GM20000 (cell line): ENCODE results near the gene CBX6.
A peak's percentile ranks its signal among the peaks of the same experiment; 100 is the strongest.

Experiments used
- DNase-seq: peaks from one replicate; pipeline ENCODE4 v3.0.0; 2012; ENCODE audit warnings: low spot score
- TF ChIP-seq, protein P1 (sequence below): IDR thresholded peaks from 2 replicates; pipeline ENCODE4 v1.5.1; 2012; ENCODE audit warnings: mild to moderate bottlenecking, control low read depth; ENCODE audit errors: extremely low read depth, missing control alignments

The CBX6 gene

DNA sequence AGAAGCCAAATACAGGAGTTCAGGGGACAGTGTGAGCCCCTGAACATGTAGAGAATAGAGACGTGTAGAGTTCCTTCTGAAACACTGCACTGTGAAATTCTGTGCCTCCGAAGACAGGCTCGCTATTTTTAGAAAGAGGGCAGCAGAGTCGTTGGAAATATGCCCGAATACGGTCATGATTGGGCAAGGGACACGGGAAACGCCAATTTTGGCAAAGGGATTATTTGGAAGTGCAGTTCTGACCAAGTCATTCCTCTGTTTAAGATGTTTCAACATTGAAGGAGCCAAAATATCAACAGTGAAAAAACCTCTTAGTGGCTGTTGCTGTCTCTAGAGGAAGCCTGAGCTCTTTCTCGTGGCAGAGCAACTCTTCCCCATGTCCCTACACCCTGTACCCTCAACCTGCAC is 9.5 kb upstream of the CBX6 start:
- no peak for DNase-seq
- TF ChIP-seq, protein P1, sequence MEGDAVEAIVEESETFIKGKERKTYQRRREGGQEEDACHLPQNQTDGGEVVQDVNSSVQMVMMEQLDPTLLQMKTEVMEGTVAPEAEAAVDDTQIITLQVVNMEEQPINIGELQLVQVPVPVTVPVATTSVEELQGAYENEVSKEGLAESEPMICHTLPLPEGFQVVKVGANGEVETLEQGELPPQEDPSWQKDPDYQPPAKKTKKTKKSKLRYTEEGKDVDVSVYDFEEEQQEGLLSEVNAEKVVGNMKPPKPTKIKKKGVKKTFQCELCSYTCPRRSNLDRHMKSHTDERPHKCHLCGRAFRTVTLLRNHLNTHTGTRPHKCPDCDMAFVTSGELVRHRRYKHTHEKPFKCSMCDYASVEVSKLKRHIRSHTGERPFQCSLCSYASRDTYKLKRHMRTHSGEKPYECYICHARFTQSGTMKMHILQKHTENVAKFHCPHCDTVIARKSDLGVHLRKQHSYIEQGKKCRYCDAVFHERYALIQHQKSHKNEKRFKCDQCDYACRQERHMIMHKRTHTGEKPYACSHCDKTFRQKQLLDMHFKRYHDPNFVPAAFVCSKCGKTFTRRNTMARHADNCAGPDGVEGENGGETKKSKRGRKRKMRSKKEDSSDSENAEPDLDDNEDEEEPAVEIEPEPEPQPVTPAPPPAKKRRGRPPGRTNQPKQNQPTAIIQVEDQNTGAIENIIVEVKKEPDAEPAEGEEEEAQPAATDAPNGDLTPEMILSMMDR, result no peak

DNA sequence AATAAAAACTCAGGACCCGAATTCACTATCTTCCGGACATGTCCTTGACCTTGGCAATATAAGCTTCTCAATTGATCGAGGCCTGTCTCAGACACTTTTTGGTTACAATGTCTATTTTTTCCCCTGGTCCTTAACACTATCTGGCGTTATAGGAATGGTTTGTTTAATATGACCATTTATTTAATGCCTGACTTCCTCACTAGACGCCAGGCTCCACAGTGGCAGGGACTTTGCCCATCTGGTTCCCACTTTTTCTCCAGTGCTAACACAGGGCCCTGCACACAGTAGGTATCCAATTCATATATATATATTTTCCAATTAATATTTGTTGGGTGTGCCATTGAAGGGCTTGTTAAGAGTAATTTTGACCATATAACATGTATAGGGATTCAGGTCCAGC is 7.9 kb upstream of the CBX6 start:
- TF ChIP-seq, protein P1, result no peak
- DNase-seq, result no peak

DNA sequence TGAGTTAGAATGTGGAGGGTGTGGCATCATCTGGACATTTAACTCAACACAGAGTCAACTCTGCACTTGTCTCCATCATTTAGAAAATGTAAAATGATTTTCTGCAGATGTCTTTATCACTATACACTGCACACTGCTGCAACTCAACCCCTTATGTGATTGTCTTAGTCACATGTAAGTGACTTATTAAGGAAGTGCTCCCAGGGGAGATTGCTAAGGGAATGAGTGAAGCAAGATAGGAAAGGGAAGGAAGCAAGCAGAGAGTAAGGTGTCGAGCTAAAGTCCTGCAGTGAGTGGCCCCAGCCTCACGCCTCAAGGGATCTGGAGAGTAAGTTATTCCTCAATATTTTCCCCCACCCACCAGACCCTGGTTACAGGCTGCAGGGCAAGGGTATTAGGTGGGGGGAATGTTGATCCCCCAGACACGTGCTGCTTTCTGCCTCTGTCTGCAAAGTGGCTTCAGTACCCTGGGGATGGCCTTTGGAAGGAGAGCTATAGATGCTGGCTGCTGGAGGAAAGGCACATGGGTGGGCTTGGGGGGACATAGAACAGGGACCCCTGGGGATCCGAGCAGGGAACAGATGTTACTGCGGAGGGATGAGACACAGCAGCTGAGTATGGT is 7.2 kb upstream of the CBX6 start:
- no peak for DNase-seq
- TF ChIP-seq, protein P1, result no peak

DNA sequence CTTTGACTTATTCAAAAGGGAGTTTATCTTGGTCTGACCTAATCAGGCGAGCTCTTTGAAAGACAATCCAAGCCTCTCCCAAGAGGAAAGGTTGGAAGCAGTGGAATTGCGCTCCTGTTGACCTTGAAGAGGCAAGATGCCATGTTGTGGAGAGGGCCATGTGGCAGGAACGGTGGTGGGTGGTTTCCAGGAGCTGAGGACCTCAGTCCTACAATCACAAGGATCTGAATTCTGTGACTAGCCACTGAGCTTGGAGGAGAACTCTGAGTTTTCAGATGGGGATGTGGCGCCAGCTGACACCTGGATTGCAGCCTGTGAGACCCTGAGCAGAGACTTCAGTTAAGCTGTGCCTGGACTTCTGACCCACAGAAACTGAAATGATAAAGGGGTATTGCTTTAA is 6.0 kb upstream of the CBX6 start:
- TF ChIP-seq, protein P1, result no peak
- DNase-seq, result no peak

DNA sequence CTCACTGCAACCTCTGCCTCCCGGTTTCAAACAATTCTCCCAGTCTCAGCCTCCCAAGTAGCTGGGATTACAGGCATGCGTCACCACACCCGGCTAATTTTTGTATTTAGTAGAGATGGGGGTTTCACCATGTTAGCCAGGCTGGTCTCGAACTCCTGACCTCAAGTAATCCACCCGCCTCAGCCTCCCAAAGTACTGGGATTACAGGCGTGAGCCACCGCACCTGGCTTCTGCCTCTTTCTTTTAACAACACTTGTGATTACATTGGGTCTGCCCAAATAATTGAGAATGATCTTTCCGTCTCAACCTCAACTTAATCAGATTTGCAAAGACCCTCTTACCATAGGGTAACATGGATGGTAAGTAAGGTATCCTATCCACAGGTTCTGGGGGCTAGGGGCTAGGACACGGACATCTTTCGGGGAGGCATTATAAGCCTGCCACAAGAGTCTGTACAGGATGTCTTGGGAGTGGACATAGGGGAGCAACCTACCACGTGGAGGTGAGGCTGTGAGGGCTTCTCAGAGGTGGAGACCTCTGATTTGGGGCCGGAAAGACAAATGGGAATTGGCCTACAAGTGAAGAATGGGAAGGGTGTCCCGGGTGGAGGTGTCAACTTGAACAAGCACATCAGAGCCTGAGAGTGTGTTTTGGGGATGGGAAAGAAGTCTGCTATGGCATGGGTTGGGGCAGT is 2.7 kb upstream of the CBX6 start:
- DNase-seq, result no peak
- TF ChIP-seq, protein P1, result no peak

DNA sequence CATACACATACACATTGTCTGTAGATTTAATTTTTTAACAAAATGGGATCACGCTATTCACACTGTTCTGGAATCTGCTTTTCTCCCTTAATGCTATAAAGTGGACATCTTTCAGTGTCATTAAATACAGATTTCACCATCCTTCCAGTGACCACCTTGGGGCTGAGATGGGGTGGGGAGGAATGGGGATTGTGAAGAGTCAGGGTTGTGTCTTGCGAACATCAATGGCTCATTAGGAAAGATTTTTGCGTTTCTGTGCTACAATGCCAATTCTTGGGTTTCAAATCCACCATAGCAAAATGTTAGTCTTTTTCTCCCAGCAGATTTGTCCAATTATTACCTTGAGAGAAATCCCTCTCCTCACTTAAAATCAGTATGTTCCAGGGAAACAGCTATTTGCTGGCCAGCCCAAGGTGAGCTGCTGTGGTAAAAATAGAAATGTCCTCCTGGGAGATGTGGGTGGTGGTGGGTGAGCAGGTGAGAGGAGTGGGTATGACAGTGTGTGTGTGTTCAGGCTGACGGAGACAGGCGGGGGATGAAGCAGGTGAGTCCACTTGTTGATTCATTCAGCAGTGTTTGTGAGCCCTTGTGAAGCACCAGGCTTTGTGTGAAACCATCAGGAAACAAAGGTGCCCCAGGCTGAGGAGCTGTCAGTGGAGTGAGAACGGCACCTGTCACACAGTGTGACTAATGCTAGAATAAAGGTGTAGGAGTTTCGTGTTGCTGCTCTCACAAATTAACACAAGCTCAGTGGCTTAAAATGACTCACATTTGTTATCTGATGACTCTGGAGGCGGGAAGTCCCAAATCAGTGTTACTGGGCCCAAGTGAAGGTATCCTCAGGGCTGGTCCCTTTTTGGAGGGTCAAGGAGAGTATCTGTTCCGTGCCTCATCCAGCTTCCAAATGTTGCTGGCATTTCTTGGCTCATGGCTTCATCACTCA is 1.7 kb upstream of the CBX6 start:
- TF ChIP-seq, protein P1, result no peak
- peak; percentile 71 for DNase-seq

DNA sequence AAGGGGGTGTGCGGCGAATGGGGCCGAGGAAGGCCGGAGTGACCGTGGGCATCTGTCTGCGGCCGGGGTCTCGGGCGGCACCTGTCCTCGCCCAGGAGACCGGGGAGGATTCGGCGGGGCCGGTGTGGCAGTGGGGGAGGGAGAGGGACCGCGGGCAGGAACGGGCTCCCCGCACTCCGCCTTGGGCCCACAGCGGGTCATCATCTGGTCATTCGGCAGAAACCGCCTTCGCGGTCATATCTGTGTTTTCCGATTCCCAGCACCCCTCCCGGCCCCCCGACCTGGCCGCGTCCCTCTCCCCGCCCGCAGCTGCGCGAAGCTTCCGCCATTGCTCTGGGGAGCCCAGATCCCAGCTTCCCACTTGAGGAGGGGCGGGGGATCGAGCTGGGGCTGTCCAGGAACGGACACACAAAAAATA is 824 bp upstream of the CBX6 start:
- no peak for DNase-seq
- TF ChIP-seq, protein P1, result no peak
